DOHH2 (cell line): ENCODE measurements around the gene EHMT2.

ENCODE experiments used
- H3F3A ChIP-seq: fragments of 200-600 bp; sonication (generic), shearing (Covaris generic); 2 replicates; pipeline ENCODE4 v1.6.0; 2016; ENCODE audit warnings: antibody characterized with exemption, mild to moderate bottlenecking; ENCODE audit not compliant: control insufficient read depth, insufficient read depth
- H3K27ac ChIP-seq: fragments of 200-600 bp; sonication (generic); 2 replicates; pipeline ENCODE4 v1.5.1; 2014; ENCODE audit warnings: low read depth, mild to moderate bottlenecking, low read length, moderate library complexity
- H3K27me3 ChIP-seq: fragments of 200-600 bp; sonication (generic); 2 replicates; pipeline ENCODE4 v1.6.1; 2014; ENCODE audit warnings: mild to moderate bottlenecking, low read length, mixed read lengths; ENCODE audit not compliant: control insufficient read depth
- H3K36me3 ChIP-seq: fragments of 200-600 bp; sonication (generic); 2 replicates; pipeline ENCODE4 v1.6.1; 2014; ENCODE audit warnings: mild to moderate bottlenecking, low read length, moderate library complexity, mixed read lengths; ENCODE audit not compliant: control insufficient read depth
- H3K4me1 ChIP-seq: fragments of 200-600 bp; sonication (generic); 2 replicates; pipeline ENCODE4 v1.6.1; 2014; ENCODE audit warnings: mild to moderate bottlenecking, low read length, mixed read lengths; ENCODE audit not compliant: control insufficient read depth
- H3K4me2 ChIP-seq: fragments of 200-600 bp; sonication (generic); 2 replicates; pipeline ENCODE4 v1.6.0; 2014; ENCODE audit warnings: mild to moderate bottlenecking, low read length, moderate library complexity
- H3K4me3 ChIP-seq: fragments of 200-600 bp; sonication (generic); 2 replicates; pipeline ENCODE4 v1.5.1; 2014; ENCODE audit warnings: mild to moderate bottlenecking, low read length, mixed read lengths
- H3K79me2 ChIP-seq: fragments of 200-600 bp; sonication (generic); 2 replicates; pipeline ENCODE4 v1.6.1; 2014; ENCODE audit warnings: mild to moderate bottlenecking, low read length, mixed read lengths; ENCODE audit not compliant: control insufficient read depth
- H3K9me2 ChIP-seq: fragments of 200-600 bp; sonication (generic); replicated peaks from 2 replicates; pipeline ENCODE4 v1.6.1; 2014; ENCODE audit warnings: mild to moderate bottlenecking, low read length, mixed read lengths; ENCODE audit not compliant: control insufficient read depth
- H3K9me3 ChIP-seq: fragments of 200-600 bp; sonication (generic); 2 replicates; pipeline ENCODE4 v1.6.1; 2014; ENCODE audit warnings: antibody characterized with exemption, low read length, mixed read lengths; ENCODE audit not compliant: control insufficient read depth, insufficient read depth
- H4K20me1 ChIP-seq: fragments of 200-600 bp; sonication (generic); 2 replicates; pipeline ENCODE4 v1.6.0; 2014; ENCODE audit warnings: low read depth, mild to moderate bottlenecking, antibody characterized with exemption, low read length, moderate library complexity; ENCODE audit not compliant: control insufficient read depth, insufficient read depth
- EZH2phosphoT487 ChIP-seq: fragments of 200-600 bp; sonication (generic); IDR thresholded peaks from 2 replicates; pipeline ENCODE4 v1.6.1; 2017; ENCODE audit warnings: borderline replicate concordance, mild to moderate bottlenecking, antibody characterized with exemption, low read length, moderate library complexity, mixed read lengths
- TF ChIP-seq, protein P1 (sequence below): fragments of 200-600 bp; sonication (generic); IDR thresholded peaks from one replicate; pipeline ENCODE4 v1.5.1; 2014; ENCODE audit warnings: antibody characterized with exemption, mild to moderate bottlenecking, low read depth, low read length; ENCODE audit not compliant: poor library complexity, severe bottlenecking

Gene EHMT2

GRCh38 chr6:31878726-31879125 is 18.8 kb downstream of the EHMT2 start, which contains the start of gene SLC44A4:
TSS of gene SLC44A4 (minus strand) at chr6:31878997. CDS start at chr6:31878980, 17 bp downstream.
- Histone ChIP-seq H3K27ac (no peak within 1 kb of the TSS), H3K4me2 (no peak within 1 kb of the TSS), H3K9me3 (no peaks in the 10 kb centered on the region), H3K4me1 (peaks cover 11% of the 10 kb centered on the region), H3K27me3 (no peaks in the 10 kb centered on the region), H4K20me1 (no peaks in the 10 kb centered on the region), H3K4me3 (no peak within 1 kb of the TSS), H3K36me3 (peaks cover 38% of the 10 kb centered on the region), H3K79me2 (no peaks in the 10 kb centered on the region), H3K9me2 (no peaks in the 10 kb centered on the region), H3F3A (no peaks in the 10 kb centered on the region)
- TF ChIP-seq, protein P1, sequence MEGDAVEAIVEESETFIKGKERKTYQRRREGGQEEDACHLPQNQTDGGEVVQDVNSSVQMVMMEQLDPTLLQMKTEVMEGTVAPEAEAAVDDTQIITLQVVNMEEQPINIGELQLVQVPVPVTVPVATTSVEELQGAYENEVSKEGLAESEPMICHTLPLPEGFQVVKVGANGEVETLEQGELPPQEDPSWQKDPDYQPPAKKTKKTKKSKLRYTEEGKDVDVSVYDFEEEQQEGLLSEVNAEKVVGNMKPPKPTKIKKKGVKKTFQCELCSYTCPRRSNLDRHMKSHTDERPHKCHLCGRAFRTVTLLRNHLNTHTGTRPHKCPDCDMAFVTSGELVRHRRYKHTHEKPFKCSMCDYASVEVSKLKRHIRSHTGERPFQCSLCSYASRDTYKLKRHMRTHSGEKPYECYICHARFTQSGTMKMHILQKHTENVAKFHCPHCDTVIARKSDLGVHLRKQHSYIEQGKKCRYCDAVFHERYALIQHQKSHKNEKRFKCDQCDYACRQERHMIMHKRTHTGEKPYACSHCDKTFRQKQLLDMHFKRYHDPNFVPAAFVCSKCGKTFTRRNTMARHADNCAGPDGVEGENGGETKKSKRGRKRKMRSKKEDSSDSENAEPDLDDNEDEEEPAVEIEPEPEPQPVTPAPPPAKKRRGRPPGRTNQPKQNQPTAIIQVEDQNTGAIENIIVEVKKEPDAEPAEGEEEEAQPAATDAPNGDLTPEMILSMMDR = no peak
- TF ChIP-seq EZH2phosphoT487 = no peak

GRCh38 chr6:31878222-31878621 is 19.3 kb downstream of the EHMT2 start:
- no peaks in the 10 kb centered on the region for H3K9me3 ChIP-seq
- H4K20me1 ChIP-seq = no peaks in the 10 kb centered on the region
- H3K4me2 ChIP-seq = no peak overlapping the region
- H3K4me1 ChIP-seq = peaks cover 11% of the 10 kb centered on the region
- no peaks in the 10 kb centered on the region for H3F3A ChIP-seq
- H3K4me3 ChIP-seq = no peak overlapping the region
- peaks cover 33% of the 10 kb centered on the region for H3K36me3 ChIP-seq
- no peaks in the 10 kb centered on the region for H3K79me2 ChIP-seq
- H3K9me2 ChIP-seq = no peaks in the 10 kb centered on the region
- no peak overlapping the region for H3K27ac ChIP-seq
- H3K27me3 ChIP-seq = no peaks in the 10 kb centered on the region
- TF ChIP-seq, protein P1 = no peak
- TF ChIP-seq EZH2phosphoT487 = no peak

- Histone ChIP-seq H3K36me3 (peaks cover 28% of the 10 kb centered on the region), H3K27me3 (no peaks in the 10 kb centered on the region), H3K9me3 (no peaks in the 10 kb centered on the region), H3K4me1 (peaks cover 11% of the 10 kb centered on the region), H3F3A (no peaks in the 10 kb centered on the region), H3K4me3 (no peak overlapping the region), H3K79me2 (no peaks in the 10 kb centered on the region), H3K4me2 (no peak overlapping the region), H4K20me1 (no peaks in the 10 kb centered on the region), H3K27ac (no peak overlapping the region), H3K9me2 (no peaks in the 10 kb centered on the region)
- TF ChIP-seq, protein P1 = no peak
- TF ChIP-seq EZH2phosphoT487 = no peak
These were observed 19.8 kb downstream of the EHMT2 start for GRCh38 chr6:31877651-31878161.
